ENCODE data around the gene TTC32. TPM values are rescaled to one million over a fixed set of nuclear protein-coding genes. Genes with fewer than 3 reads are reported as not detected.
"Not testable (repeated sequence)": the region's sequence is repeated elsewhere in the genome, so short reads cannot be mapped to it uniquely, and the experiment has no call there.

Gene TTC32
- total RNA-seq, 1 experiment from 2014 or later, result 16.8 TPM

DNA sequence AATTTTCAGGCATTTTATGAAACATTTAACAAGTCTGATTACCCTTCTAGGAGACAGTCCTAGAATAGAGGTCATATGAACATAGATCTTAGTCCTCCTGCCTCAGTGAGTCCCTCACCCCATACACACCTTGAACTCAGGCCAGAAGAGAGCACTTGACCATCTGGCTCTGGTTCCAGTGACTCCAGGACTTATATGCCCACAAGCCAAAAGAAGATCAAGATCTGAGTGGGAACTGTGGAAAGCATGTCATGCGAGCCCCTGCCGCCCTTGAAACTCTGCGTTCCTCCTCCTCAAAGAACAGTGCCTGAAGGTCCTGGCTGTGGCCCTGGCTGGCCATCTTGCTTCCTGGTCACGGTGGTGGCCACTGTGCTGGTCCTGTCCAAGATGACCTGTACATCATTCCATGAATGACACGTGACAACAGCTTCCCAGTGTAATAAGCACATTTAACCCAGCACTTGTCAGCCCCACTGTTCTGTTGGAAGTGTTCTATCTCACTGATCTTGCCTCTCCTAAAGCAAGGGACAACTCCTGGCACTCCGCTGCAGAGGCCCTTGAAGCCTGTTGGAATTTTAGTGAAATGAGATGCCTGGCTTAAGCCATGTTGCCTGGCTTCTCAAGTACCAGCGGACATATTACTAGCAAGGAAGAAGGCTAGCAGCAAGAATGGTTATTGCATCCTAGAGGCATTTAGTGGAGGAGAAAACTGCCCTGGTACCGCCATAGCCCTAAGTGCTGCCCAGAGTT lies 17.6 kb downstream of the TTC32 start:
- no peak overlapping the region for H3K4me2 ChIP-seq (ENCODE audit: low read depth, low read length, poor library complexity, severe bottlenecking)
- no peaks in the 10 kb centered on the region for H3K36me3 ChIP-seq (ENCODE audit: insufficient read depth, low read length)
- DNase-seq, result no peak
- no peaks in the 10 kb centered on the region for H3K27me3 ChIP-seq (ENCODE audit: low read length)
- peaks cover 44% of the 10 kb centered on the region for H3K4me1 ChIP-seq (ENCODE audit: low read length)
- H3K9me3 ChIP-seq (ENCODE audit: low read length), result no peaks in the 10 kb centered on the region
- no peak overlapping the region for H3K4me3 ChIP-seq (ENCODE audit: low read length)
- no peak overlapping the region for H3K27ac ChIP-seq (ENCODE audit: low read length)
- no peak overlapping the region for H2AFZ ChIP-seq (ENCODE audit: low read length)
- no peak overlapping the region for H3K9ac ChIP-seq (ENCODE audit: low read length)
- no peaks in the 10 kb centered on the region for H3K9me2 ChIP-seq (replicated peaks; ENCODE audit: insufficient read depth, low read length)
- no peaks in the 10 kb centered on the region for H3K79me2 ChIP-seq (ENCODE audit: low read length)
- no peaks in the 10 kb centered on the region; the same call in 1 of the 2 replicates for H4K20me1 ChIP-seq (ENCODE audit: insufficient read depth, low read depth, low read length)

DNA sequence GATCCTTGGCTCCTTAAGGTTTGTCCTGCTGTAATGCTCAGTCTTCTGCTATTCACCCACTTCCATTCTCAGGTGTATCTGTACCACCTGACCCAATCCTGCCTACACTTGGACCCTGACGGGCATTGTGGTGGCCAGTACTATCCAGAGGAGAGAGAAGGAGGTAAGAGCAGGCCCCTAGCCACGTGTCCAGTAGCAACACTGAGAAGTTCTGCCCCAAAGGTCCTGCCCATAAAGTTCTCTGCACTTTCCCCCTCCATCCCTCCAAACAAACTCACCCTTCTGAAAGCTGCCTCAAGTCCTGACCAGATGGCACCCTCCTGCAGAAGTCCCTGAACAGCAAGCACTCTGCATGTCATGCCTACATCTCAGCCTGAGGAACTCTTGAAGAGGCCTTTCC lies 18.3 kb downstream of the TTC32 start:
- H3K79me2 ChIP-seq (ENCODE audit: low read length), result no peaks in the 10 kb centered on the region
- no peaks in the 10 kb centered on the region for H3K9me2 ChIP-seq (replicated peaks; ENCODE audit: insufficient read depth, low read length)
- peaks cover 38% of the 10 kb centered on the region for H3K4me1 ChIP-seq (ENCODE audit: low read length)
- H3K9ac ChIP-seq (ENCODE audit: low read length), result no peak overlapping the region
- no peak for DNase-seq
- H3K4me3 ChIP-seq (ENCODE audit: low read length), result no peak overlapping the region
- no peak overlapping the region for H3K27ac ChIP-seq (ENCODE audit: low read length)
- H3K4me2 ChIP-seq (ENCODE audit: low read depth, low read length, poor library complexity, severe bottlenecking), result no peak overlapping the region
- no peaks in the 10 kb centered on the region for H3K36me3 ChIP-seq (ENCODE audit: insufficient read depth, low read length)
- no peaks in the 10 kb centered on the region for H3K27me3 ChIP-seq (ENCODE audit: low read length)
- H3K9me3 ChIP-seq (ENCODE audit: low read length), result no peaks in the 10 kb centered on the region
- H4K20me1 ChIP-seq (ENCODE audit: insufficient read depth, low read depth, low read length), result no peaks in the 10 kb centered on the region; the same call in 1 of the 2 replicates
- H2AFZ ChIP-seq (ENCODE audit: low read length), result no peak overlapping the region

DNA sequence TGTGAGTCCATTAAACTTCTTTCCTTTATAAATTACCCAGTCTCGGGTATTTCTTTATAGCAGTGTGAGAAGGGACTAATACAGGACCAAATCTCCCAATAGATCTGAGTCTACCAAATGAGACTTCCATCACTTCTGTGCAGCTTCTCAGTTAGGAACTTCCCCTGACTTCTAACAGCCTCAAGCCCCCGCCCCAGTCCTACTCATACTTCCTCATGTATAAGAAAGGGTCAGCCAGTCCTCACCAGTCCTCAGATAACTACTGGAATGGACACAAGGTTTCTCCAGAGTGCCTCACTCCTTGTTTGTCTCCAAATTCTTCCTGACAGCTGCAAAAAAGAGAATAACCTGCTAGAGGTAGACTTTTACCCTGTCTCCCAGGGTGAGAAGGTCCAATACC lies 19.5 kb downstream of the TTC32 start:
- Histone ChIP-seq H3K4me1 (ENCODE audit: low read length) (peaks cover 26% of the 10 kb centered on the region), H3K4me3 (ENCODE audit: low read length) (no peak overlapping the region), H3K9ac (ENCODE audit: low read length) (no peak overlapping the region), H3K36me3 (ENCODE audit: insufficient read depth, low read length) (no peaks in the 10 kb centered on the region), H3K4me2 (ENCODE audit: low read depth, low read length, poor library complexity, severe bottlenecking) (no peak overlapping the region), H2AFZ (ENCODE audit: low read length) (no peak overlapping the region), H3K79me2 (ENCODE audit: low read length) (no peaks in the 10 kb centered on the region), H3K27me3 (ENCODE audit: low read length) (no peaks in the 10 kb centered on the region), H3K9me3 (ENCODE audit: low read length) (no peaks in the 10 kb centered on the region), H3K9me2 (replicated peaks; ENCODE audit: insufficient read depth, low read length) (no peaks in the 10 kb centered on the region), H3K27ac (ENCODE audit: low read length) (no peak overlapping the region), H4K20me1 (ENCODE audit: insufficient read depth, low read depth, low read length) (no peaks in the 10 kb centered on the region; the same call in 1 of the 2 replicates)
- no peak for DNase-seq

DNA sequence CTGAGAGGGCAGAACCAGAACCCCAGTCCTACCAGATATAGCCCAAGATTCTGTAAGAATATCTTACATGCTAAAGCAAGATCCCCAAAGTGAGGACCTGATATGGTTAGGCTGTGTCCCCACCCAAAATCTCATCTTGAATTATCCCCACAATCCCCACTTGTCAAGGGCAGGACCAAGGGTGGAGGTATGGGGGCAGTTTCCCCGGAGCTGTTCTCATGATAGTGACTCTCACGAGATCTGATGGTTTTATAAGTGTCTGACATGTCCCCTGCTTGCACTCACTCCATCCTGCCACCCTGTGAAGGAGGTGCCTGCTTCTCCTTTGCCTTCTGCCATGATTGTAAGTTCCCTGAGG lies 19.9 kb downstream of the TTC32 start:
- no peak overlapping the region for H3K4me2 ChIP-seq (ENCODE audit: low read depth, low read length, poor library complexity, severe bottlenecking)
- no peaks in the 10 kb centered on the region; the same call in 1 of the 2 replicates for H4K20me1 ChIP-seq (ENCODE audit: insufficient read depth, low read depth, low read length)
- no peak for DNase-seq
- H3K4me3 ChIP-seq (ENCODE audit: low read length), result no peak overlapping the region
- peaks cover 22% of the 10 kb centered on the region for H3K4me1 ChIP-seq (ENCODE audit: low read length)
- no peaks in the 10 kb centered on the region for H3K27me3 ChIP-seq (ENCODE audit: low read length)
- no peak overlapping the region for H3K9ac ChIP-seq (ENCODE audit: low read length)
- no peaks in the 10 kb centered on the region for H3K36me3 ChIP-seq (ENCODE audit: insufficient read depth, low read length)
- H3K9me2 ChIP-seq (replicated peaks; ENCODE audit: insufficient read depth, low read length), result no peaks in the 10 kb centered on the region
- H3K27ac ChIP-seq (ENCODE audit: low read length), result no peak overlapping the region
- H3K9me3 ChIP-seq (ENCODE audit: low read length), result no peaks in the 10 kb centered on the region
- no peaks in the 10 kb centered on the region for H3K79me2 ChIP-seq (ENCODE audit: low read length)
- H2AFZ ChIP-seq (ENCODE audit: low read length), result no peak overlapping the region

DNA sequence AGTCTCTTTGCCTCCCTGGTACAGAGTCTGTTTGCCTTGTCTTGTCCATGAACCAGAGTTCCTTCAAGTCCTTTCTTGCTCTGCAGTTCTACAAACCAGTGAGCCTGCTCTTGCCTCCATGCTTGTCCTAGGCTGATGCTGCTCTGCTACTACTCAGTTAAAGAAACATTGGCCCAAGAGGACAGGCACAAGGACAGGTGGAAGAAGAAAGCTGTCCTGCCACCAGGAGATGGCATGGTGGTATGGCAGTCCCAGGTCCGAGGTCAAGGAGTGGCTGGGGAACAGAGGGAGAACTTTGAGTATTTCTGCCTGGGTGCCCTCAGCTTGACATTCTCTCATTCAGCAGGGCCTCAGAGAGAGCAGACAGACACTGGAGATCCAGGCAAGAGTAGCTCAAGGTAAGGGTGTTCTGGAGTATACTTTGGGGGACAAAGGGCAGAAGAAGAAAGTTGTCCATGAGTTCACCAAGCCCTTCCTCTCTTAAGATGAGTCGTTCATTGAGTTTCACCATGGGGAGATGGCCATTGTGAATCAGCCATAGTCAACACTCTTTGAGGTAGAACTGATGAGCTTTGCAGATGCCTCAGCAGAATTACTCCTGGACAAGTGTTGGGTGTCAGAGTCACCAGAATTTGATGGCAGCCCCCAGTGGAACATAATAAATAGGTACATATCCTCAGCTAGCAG lies 20.4 kb downstream of the TTC32 start:
- Histone ChIP-seq H3K79me2 (ENCODE audit: low read length) (no peaks in the 10 kb centered on the region), H3K9me3 (ENCODE audit: low read length) (no peaks in the 10 kb centered on the region), H3K4me3 (ENCODE audit: low read length) (no peak overlapping the region), H2AFZ (ENCODE audit: low read length) (no peak overlapping the region), H3K9ac (ENCODE audit: low read length) (no peak overlapping the region), H3K9me2 (replicated peaks; ENCODE audit: insufficient read depth, low read length) (no peaks in the 10 kb centered on the region), H3K36me3 (ENCODE audit: insufficient read depth, low read length) (no peaks in the 10 kb centered on the region), H4K20me1 (ENCODE audit: insufficient read depth, low read depth, low read length) (no peaks in the 10 kb centered on the region; the same call in 1 of the 2 replicates), H3K27me3 (ENCODE audit: low read length) (no peaks in the 10 kb centered on the region), H3K4me2 (ENCODE audit: low read depth, low read length, poor library complexity, severe bottlenecking) (no peak overlapping the region), H3K4me1 (ENCODE audit: low read length) (peaks cover 16% of the 10 kb centered on the region), H3K27ac (ENCODE audit: low read length) (no peak overlapping the region)
- DNase-seq, result no peak

DNA sequence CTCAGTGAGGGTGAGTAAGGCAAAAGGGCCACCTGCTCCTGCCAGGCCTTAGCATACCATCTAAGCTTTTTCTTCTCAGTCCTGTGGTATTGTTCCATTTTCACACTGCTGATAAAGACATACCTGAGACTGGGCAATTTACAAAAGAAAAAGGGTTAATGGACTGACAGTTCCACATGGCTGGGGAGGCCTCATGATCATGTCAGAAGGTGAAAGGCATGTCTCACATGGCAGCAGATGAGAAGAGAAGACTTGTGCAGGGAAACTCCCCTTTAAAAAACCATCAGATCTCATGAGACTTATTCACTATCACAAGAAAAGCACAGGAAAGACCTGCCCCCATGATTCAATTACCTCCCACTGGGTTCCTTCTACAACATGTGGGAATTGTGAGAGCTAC lies 21.6 kb downstream of the TTC32 start:
- not testable (repeated sequence) for H3K36me3 ChIP-seq (ENCODE audit: insufficient read depth, low read length); H3K27ac ChIP-seq (ENCODE audit: low read length); H4K20me1 ChIP-seq (ENCODE audit: insufficient read depth, low read depth, low read length); H3K4me3 ChIP-seq (ENCODE audit: low read length); DNase-seq; H3K9ac ChIP-seq (ENCODE audit: low read length); H3K79me2 ChIP-seq (ENCODE audit: low read length); H3K9me2 ChIP-seq (replicated peaks; ENCODE audit: insufficient read depth, low read length); H3K27me3 ChIP-seq (ENCODE audit: low read length); H3K9me3 ChIP-seq (ENCODE audit: low read length); H3K4me2 ChIP-seq (ENCODE audit: low read depth, low read length, poor library complexity, severe bottlenecking); H3K4me1 ChIP-seq (ENCODE audit: low read length); H2AFZ ChIP-seq (ENCODE audit: low read length)

DNA sequence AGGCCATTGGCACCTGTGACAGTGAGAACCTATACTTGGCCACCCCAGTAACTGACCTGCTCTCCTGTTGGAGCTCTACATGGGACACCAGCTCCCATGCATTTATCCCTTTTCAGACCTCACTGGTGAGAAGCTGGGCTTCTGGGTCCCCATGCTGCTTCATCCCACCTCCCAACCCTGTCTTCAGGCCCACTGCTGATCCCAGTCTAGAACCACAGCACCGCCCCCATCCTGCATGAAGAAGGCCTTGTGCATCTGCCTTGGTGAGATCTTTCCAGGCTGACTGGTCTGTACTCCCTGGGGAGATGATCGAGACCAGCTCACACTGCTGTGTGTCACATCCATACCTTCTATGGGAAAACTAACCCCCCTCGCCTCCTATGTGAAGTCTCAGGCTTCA lies 22.7 kb downstream of the TTC32 start:
- Histone ChIP-seq H3K79me2 (ENCODE audit: low read length) (no peaks in the 10 kb centered on the region), H3K9ac (ENCODE audit: low read length) (no peak overlapping the region), H3K36me3 (ENCODE audit: insufficient read depth, low read length) (no peaks in the 10 kb centered on the region), H3K27me3 (ENCODE audit: low read length) (no peaks in the 10 kb centered on the region), H3K9me3 (ENCODE audit: low read length) (no peaks in the 10 kb centered on the region), H4K20me1 (ENCODE audit: insufficient read depth, low read depth, low read length) (no peaks in the 10 kb centered on the region), H3K27ac (ENCODE audit: low read length) (no peak overlapping the region), H3K4me3 (ENCODE audit: low read length) (no peak overlapping the region), H2AFZ (ENCODE audit: low read length) (no peak overlapping the region), H3K9me2 (replicated peaks; ENCODE audit: insufficient read depth, low read length) (no peaks in the 10 kb centered on the region), H3K4me1 (ENCODE audit: low read length) (no peaks in the 10 kb centered on the region), H3K4me2 (ENCODE audit: low read depth, low read length, poor library complexity, severe bottlenecking) (no peak overlapping the region)
- no peak for DNase-seq

DNA sequence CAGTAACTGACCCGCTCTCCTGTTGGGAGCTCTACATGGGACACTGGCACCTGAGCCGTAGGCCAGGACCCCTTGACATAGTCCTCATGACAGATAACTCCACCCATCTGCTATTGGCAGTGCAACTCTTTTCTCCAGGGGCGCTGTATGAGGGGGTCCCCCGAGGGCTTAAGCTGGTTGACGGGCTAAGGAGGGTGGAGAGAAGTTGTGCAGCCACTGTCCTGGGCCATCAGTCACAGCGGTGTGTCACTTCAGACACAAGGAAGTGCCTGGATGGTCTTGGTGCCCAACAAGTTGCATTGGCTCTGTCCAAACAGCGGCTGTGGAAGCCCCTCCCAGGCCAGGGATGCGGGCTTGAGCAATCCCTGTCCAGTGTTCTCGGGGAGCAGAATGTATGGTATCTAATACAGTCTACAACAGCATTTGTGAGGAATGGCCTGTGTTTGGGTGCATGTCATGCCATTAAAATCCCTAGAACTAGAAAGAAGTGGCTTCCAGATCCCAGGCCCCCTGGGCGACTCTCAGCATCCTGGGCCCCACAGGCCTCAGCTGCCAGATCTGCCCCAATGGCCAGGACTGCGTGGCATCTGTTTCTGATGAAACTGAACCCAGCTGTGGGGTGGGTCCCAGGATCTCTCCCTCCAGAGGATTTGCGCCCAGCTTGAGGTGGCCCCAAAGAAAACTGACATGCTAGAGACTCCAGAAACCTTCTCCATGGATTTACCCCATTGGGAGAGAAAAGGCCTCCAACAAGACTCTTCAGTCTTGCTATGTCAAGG lies 23.3 kb downstream of the TTC32 start:
- no peaks in the 10 kb centered on the region for H3K4me1 ChIP-seq (ENCODE audit: low read length)
- no peak overlapping the region for H3K4me2 ChIP-seq (ENCODE audit: low read depth, low read length, poor library complexity, severe bottlenecking)
- no peak for DNase-seq
- no peaks in the 10 kb centered on the region for H3K36me3 ChIP-seq (ENCODE audit: insufficient read depth, low read length)
- H3K9me3 ChIP-seq (ENCODE audit: low read length), result no peaks in the 10 kb centered on the region
- no peaks in the 10 kb centered on the region for H3K79me2 ChIP-seq (ENCODE audit: low read length)
- H3K27me3 ChIP-seq (ENCODE audit: low read length), result no peaks in the 10 kb centered on the region
- H3K27ac ChIP-seq (ENCODE audit: low read length), result no peak overlapping the region
- no peak overlapping the region for H3K9ac ChIP-seq (ENCODE audit: low read length)
- H4K20me1 ChIP-seq (ENCODE audit: insufficient read depth, low read depth, low read length), result no peaks in the 10 kb centered on the region
- no peak overlapping the region for H2AFZ ChIP-seq (ENCODE audit: low read length)
- no peaks in the 10 kb centered on the region for H3K9me2 ChIP-seq (replicated peaks; ENCODE audit: insufficient read depth, low read length)
- H3K4me3 ChIP-seq (ENCODE audit: low read length), result no peak overlapping the region
